ENCODE data around the gene KIF25.

DNA sequence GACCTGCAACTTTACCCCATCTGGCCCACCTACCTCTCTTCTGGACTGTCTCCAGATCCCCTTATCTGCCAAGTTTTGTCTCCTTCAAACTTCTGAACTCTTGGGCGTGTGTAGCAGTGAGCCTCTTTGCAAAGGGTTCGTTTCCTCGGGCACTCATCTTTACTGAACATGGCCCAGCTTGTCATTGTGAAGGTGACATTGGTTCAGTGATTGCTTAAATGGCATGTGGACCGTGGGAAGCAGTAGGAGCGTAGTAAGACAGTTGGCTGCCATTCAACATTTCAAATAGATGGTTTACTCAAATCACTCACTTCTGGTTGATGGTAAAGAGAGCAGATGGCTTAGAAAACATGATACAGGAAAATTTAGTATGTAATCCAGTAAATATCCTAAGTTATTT, 34.8 kb upstream of the KIF25 start:
- TF ChIP-seq RARB (CRISPR knock-in tag; IDR thresholded peaks at IDR 0.05) = no peak
- TF ChIP-seq ZFP30 (CRISPR knock-in tag; IDR thresholded peaks at IDR 0.05) = no peak
- TF ChIP-seq, protein P1, sequence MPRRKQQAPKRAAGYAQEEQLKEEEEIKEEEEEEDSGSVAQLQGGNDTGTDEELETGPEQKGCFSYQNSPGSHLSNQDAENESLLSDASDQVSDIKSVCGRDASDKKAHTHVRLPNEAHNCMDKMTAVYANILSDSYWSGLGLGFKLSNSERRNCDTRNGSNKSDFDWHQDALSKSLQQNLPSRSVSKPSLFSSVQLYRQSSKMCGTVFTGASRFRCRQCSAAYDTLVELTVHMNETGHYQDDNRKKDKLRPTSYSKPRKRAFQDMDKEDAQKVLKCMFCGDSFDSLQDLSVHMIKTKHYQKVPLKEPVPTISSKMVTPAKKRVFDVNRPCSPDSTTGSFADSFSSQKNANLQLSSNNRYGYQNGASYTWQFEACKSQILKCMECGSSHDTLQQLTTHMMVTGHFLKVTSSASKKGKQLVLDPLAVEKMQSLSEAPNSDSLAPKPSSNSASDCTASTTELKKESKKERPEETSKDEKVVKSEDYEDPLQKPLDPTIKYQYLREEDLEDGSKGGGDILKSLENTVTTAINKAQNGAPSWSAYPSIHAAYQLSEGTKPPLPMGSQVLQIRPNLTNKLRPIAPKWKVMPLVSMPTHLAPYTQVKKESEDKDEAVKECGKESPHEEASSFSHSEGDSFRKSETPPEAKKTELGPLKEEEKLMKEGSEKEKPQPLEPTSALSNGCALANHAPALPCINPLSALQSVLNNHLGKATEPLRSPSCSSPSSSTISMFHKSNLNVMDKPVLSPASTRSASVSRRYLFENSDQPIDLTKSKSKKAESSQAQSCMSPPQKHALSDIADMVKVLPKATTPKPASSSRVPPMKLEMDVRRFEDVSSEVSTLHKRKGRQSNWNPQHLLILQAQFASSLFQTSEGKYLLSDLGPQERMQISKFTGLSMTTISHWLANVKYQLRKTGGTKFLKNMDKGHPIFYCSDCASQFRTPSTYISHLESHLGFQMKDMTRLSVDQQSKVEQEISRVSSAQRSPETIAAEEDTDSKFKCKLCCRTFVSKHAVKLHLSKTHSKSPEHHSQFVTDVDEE (CRISPR knock-in tag; IDR thresholded peaks at IDR 0.05) = no peak
- TF ChIP-seq, protein P2, sequence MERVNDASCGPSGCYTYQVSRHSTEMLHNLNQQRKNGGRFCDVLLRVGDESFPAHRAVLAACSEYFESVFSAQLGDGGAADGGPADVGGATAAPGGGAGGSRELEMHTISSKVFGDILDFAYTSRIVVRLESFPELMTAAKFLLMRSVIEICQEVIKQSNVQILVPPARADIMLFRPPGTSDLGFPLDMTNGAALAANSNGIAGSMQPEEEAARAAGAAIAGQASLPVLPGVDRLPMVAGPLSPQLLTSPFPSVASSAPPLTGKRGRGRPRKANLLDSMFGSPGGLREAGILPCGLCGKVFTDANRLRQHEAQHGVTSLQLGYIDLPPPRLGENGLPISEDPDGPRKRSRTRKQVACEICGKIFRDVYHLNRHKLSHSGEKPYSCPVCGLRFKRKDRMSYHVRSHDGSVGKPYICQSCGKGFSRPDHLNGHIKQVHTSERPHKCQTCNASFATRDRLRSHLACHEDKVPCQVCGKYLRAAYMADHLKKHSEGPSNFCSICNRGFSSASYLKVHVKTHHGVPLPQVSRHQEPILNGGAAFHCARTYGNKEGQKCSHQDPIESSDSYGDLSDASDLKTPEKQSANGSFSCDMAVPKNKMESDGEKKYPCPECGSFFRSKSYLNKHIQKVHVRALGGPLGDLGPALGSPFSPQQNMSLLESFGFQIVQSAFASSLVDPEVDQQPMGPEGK (CRISPR knock-in tag; IDR thresholded peaks at IDR 0.05; ENCODE audit: borderline replicate concordance) = no peak
- no peak for TF ChIP-seq ZNF565 (CRISPR knock-in tag; conservative IDR thresholded peaks at IDR 0.05; ENCODE audit: low read depth)
- no peak for TF ChIP-seq ZNF8 (CRISPR knock-in tag; IDR thresholded peaks at IDR 0.05)
- TF ChIP-seq, protein P3, sequence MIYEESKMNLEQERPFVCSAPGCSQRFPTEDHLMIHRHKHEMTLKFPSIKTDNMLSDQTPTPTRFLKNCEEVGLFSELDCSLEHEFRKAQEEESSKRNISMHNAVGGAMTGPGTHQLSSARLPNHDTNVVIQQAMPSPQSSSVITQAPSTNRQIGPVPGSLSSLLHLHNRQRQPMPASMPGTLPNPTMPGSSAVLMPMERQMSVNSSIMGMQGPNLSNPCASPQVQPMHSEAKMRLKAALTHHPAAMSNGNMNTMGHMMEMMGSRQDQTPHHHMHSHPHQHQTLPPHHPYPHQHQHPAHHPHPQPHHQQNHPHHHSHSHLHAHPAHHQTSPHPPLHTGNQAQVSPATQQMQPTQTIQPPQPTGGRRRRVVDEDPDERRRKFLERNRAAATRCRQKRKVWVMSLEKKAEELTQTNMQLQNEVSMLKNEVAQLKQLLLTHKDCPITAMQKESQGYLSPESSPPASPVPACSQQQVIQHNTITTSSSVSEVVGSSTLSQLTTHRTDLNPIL (CRISPR knock-in tag; IDR thresholded peaks at IDR 0.05; ENCODE audit: low read depth) = no peak
- TF ChIP-seq TCF4 (CRISPR knock-in tag; IDR thresholded peaks at IDR 0.05; ENCODE audit: borderline replicate concordance) = no peak
- no peak for TF ChIP-seq TOX (CRISPR knock-in tag; IDR thresholded peaks at IDR 0.05; ENCODE audit: borderline replicate concordance)
- no peak for TF ChIP-seq SNAI2 (CRISPR knock-in tag; IDR thresholded peaks at IDR 0.05)
- no peak for TF ChIP-seq ZFP3 (CRISPR knock-in tag; IDR thresholded peaks at IDR 0.05)
- TF ChIP-seq ARNTL (CRISPR knock-in tag; IDR thresholded peaks at IDR 0.05; ENCODE audit: borderline replicate concordance, low read depth) = no peak
- no peak for TF ChIP-seq ESRRG (CRISPR knock-in tag; IDR thresholded peaks at IDR 0.05)
- TF ChIP-seq, protein P4, sequence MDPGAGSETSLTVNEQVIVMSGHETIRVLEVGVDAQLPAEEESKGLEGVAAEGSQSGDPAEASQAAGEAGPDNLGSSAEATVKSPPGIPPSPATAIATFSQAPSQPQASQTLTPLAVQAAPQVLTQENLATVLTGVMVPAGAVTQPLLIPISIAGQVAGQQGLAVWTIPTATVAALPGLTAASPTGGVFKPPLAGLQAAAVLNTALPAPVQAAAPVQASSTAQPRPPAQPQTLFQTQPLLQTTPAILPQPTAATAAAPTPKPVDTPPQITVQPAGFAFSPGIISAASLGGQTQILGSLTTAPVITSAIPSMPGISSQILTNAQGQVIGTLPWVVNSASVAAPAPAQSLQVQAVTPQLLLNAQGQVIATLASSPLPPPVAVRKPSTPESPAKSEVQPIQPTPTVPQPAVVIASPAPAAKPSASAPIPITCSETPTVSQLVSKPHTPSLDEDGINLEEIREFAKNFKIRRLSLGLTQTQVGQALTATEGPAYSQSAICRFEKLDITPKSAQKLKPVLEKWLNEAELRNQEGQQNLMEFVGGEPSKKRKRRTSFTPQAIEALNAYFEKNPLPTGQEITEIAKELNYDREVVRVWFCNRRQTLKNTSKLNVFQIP (CRISPR knock-in tag; IDR thresholded peaks at IDR 0.05; ENCODE audit: borderline replicate concordance, low read depth) = no peak
